Activated gamma-delta T cell treated with Interleukin-2 at 50 U/mL for 16 hours (primary cell): ENCODE data around the gene IL1R1.
A peak's percentile ranks its signal among the peaks of the same experiment; 100 is the strongest.
"Not testable (repeated sequence)": the region's sequence is repeated elsewhere in the genome, so short reads cannot be mapped to it uniquely, and the experiment has no call there.

Source experiments
- DNase-seq: peaks from one replicate; pipeline ENCODE4 v3.0.0-alpha.2; 2020

The IL1R1 gene, protein sequence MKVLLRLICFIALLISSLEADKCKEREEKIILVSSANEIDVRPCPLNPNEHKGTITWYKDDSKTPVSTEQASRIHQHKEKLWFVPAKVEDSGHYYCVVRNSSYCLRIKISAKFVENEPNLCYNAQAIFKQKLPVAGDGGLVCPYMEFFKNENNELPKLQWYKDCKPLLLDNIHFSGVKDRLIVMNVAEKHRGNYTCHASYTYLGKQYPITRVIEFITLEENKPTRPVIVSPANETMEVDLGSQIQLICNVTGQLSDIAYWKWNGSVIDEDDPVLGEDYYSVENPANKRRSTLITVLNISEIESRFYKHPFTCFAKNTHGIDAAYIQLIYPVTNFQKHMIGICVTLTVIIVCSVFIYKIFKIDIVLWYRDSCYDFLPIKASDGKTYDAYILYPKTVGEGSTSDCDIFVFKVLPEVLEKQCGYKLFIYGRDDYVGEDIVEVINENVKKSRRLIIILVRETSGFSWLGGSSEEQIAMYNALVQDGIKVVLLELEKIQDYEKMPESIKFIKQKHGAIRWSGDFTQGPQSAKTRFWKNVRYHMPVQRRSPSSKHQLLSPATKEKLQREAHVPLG

DNA sequence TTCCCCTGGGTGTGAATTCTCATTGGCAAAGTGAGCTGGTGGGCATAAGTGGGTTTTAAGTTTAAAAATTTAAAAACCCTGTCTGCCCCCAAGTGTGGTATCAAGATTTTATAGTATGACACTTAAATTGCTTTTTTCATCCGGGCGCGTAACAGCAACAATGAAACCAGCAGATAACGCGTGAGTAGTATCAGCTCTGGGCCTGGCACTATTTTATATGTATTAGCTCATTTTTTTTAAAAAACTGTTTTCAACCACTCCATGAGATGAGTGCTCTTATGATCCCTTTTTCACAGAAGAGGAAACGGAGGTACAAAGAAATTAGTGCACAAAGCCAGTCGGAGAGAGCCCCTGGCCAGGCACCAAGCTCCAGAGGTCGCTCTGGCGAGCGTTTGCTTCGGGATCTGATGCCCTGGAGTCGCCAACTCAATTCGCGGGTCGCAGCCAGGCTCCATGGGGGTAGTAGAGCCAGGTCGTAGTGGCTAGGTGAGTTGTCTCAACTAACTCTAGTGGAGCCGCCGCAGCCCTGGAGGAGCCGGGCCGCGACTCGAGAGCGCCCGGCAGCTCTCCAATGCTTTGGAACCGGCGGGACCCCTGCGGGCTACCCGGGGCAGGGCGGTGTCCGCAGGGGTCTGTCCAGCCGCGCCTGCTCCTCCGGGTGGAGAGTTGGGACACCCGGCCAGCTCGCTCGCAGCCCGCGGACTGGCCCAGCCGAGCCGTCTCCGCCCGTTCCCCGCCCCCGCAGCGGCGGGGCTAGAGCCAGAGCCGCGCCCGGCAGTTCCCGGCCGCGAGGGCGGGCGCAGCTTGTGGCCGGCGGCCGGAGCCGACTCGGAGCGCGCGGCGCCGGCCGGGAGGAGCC lies at the start of gene IL1R1:
Gene IL1R1, plus strand, starts transcription at position 777 of the 859 bp plus-strand sequence. CDS start 14,979 bp downstream, outside the sequence.
- DNase-seq, result no peak

DNA sequence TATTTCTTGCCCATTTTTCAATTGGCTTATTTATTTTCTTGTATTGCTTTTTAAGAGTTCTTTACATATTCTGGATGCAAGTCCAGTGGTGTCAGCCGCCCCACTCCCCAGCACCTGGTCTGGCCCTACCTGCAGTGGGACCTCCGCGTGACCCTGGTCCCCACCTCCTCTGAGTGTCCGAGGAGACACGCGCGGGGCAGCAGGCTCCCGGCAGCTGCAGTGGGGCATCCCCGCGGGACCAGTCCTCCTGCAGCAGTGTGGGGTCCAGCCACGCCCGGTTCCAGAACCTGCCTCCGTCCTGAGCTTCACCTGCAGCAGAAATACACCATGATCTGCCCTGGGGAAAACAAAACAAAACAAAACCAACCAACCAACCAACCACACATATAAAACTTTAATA lies 48.9 kb upstream of the IL1R1 start:
- no peak for DNase-seq

DNA sequence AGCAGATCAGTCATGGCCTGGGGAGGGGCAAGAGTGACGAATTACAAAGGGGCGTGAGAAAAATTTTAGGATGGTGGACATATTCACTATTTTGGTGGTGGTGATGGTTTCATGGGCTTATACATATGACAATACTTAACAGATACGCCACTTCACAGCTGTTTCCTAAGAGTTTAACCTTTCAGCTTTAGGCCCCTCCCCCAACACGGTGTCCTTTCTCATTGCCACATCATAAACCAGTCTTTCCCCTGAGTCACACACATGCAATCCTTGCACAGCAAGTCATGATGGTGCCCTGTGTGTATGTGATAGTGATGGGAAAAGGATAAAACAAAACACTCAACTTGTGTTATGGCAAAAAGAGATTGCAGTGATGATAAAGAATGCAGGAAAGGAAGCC lies 47.6 kb upstream of the IL1R1 start:
- no peak for DNase-seq

DNA sequence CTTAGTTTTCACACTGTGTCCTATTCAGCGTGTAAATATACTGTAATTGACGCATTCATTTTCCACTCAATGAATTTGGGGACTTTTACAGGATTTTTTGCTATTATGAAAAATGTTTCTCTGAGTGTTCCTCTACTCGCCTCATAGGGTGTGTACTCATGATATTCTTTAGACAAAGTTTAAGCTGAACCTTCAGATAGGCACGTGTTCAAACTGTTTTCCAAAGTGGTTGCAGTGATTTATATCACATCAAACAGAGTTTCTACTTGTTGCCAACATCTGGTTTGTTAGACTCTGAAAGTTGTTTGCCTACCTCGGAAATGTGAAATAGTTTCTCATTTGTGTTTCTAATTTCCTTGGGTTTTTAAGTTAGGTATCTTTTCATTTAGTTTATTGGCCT lies 46.4 kb upstream of the IL1R1 start:
- DNase-seq, result no peak

DNA sequence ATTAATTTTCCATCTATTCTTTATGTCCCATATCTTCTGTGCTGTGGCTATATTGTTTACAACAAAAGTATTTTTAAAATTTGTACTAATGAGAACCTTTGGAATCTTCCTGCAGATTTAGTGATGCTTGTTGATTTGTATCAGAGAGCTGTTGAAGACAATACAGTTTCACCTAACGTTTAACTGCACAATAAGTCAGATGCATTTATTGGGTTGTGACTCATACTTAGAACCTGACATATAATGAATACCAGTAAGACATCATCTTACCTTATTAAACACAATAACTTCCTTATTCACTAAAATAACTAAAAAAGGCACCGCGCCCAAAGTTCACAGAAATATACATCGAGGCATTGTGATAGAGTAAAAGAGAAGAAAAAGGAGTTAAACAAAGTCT lies 43.8 kb upstream of the IL1R1 start:
- DNase-seq, result no peak

DNA sequence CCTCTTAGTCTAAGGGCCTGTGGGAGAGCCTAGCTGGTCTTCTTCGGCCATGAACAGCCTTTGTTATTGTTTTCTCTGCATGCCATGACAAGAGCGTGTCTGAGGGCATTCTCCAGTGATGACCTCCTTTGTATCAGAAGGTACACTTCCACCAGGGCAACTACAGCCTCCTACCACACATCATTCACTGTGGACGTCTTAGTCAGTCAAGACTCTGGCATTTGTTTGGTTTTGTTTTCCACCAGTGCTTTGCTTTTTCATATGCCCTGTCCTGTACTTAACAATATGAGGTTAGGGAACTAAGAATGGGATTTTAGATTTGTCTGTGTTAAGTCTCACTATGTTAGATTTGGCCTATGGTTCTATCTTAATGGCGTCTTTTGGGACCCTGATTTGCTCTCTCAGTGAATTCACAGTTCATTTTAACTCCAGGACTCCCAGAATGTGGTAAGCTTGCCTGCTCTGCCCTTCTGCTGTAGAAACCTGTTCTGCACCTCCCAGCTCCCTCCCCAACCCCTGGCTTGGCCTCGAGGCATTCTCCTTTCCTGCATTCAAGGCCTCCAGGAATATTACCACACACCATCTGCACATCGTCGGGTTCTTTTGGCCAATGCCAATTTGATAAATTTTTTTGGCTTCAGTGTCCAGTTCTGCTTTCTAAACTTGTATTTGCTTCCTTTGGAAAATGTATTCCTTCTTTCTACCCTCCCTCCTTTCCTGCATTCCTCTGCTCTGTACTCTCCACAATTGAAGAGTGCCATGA lies 42.8 kb upstream of the IL1R1 start:
- DNase-seq, result no peak

DNA sequence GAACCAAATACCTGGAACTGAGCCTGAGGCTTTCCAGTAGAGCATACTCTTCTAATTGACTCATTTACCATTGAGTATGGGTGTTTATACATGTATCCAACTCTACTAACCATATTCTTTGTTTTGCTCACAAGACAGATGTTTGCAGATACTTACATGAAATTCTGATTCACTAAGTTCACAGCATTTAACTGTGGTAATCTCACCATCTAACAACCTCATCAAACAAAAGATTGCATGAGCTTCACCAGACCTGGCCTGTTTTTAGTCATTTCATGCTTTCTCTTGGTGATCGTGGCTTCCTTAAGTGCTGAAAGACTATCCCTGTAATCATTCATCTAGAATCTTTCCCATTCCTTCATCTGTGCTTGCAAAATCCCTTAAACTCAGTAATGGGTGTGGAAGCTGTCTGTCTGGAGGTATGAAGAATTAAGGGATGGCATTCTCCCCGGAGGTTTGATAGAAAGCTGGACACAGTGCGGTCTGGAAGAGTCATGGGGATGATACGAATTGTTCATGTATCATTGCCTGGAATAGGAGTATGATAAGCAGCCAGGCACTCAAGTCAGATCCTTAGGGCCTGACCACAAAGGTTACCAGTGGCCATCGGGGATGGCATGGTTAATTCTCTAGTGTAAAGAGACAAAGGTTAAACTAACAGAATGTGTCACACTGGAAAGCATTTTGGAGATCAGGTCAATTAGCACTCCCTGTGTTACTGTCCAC lies 42.0 kb upstream of the IL1R1 start:
- no peak for DNase-seq

DNA sequence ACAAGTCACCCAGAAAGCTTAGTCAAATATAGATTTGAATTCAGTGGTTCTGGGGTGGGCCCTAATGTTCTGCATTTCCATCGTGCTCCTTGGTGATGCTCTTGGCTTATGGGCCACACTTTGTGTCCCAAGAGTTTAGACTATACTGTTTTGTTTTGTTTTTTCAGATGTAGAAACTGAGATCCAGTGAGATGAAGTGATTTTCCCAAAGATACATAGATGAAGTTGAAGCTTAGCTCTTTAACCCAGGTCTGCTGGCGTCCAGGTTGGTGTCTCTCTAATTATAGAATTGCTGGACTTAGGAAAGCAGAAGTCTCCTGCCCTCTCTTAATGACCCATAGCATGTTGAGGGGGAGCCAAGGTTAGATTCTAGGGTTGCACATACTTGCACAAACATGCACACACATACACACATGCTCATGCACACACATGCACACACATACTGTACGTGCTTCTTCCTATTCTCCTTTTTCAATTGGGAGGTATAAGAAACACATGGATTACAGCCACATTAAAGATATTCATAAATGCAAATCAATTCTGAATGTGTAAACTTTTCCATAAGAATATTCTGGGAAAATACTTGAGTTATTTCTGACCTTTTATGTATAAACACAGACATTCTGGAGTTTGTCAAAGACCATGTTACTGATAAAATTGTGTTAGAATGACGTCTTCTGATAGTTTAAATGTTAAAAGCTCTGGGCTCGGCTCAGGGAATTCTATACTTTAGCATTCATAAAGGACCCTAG lies 41.3 kb upstream of the IL1R1 start:
- no peak for DNase-seq

DNA sequence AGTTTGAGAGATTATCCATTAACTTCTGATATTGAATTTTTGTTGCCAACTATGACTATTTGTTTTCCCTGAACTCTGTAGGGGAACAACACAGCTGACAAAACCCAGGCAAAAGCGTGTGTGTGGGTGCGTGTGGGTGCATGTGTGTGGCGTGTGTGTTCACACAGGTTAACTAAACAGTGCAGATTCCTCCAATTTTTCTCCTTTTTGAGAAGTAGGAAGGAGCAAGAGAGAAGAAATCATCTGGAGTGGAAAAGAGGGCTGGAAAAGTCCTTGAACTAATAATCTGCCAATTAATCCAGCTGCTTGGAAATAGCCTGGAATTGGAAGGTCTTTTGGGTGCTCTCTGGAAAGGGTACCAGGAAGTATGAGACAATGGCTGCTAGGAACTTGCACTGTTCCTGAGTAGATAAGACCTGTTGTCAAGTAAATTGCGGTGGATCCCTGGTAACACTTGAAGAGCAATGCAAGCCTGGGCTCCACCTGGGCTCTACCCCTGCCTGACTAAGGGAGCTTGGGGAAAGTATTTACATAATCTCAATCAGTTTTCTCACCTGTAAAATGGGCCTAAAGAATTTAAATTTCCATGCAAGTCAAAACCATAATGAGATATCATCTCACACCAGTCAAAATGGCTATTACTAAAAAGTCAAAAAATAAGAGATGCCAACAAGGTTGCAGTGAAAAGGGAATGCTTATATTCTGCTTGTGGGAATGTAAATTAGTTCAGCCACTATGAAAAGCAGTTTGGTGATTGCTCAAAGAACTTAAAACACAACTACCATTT lies 40.5 kb upstream of the IL1R1 start:
- no peak for DNase-seq

DNA sequence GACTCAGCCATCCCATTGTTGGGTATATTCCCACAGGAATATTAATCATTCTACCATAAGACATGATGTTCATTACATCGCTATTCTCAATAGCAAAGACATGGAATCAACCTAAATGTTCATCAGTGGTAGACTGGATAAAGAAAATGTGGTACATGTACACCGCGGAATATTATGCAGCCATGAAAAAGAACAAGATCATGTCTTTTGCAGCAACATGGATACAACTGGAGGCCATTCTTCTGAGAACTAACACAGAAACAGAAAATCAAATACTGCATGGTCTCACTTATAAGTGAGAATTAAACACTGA lies 40.0 kb upstream of the IL1R1 start:
- not testable (repeated sequence) for DNase-seq

DNA sequence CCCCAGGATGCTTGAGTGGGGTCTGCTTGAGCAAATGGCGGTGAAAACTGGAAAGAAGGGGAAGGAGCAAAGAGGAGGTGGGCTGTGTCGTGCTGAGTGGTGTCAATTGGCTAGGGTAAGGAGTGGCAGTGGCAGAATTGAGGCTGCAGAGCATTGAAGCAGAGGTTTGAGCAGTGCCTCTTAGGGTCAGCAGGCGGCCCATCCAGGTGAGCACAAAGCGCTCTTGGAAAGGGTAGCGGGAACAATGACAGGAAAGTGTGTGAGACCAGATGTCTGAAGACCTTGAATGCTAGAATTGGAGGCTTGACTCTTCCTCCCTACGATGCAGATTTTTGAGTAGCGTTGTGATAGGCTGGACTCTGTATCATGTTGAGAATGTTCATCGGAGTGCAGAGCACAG lies 39.3 kb upstream of the IL1R1 start:
- no peak for DNase-seq

DNA sequence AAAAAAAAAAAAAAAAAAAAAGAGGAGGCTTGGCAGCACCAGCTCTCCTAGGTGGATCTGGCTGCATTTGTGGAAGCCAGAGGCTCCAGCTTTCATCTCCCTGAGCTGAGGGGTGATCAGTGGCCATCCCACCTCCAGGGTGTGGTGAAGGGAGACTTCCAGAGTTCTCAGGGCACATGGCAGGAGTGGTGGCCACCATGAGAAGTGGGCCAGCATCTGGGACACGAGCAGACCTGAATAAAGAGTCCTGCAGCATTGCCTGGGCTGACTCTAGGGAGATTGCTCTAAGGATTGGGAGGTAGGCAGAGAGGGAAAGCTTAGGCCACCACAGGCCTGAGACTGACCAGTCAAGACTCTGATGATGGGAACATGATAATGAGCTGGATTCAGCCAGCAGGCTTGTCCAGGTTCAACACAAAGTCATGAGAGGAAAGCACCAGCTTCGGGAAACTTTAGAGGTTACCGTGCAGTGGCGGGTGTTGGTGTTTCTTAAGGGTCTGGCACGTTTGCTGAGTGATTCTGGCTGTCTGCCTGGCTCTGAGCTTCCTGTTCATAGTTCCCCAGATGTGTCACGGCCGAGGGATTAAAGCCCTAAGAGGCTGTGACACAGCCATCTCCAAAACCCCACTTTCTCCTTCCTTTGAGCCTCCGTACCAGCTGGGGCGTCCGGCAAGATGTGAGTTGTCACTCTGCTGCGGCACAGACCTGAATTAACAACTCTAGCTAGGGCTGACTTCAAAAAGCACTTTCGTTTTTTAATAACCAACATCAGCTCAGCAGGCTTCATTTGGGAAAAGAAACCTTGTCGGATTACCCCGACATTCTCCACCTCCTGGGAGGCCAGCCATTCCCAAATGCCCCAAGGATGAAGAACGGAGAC lies 38.3 kb upstream of the IL1R1 start:
- DNase-seq, result peak; percentile 31

DNA sequence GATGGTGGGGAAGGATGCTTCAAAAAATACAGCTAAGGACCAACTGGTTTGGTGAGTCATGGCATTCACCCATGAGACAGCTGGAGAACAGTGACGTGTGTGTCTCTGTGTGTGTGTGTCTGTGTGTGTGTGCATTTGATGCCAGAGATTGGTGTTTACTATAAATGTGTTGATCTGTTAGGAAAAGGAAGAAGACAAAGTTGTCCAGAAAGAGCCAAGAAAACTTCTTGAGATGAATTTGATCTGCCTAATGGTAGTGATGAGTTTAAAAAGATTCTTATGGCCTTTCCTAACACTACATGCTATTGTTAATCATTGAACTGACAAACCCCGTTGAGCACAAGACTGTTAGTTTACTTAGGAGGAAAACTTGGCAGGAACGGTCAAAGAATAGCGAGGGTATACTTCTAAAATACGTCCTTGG lies 36.4 kb upstream of the IL1R1 start:
- no peak for DNase-seq

DNA sequence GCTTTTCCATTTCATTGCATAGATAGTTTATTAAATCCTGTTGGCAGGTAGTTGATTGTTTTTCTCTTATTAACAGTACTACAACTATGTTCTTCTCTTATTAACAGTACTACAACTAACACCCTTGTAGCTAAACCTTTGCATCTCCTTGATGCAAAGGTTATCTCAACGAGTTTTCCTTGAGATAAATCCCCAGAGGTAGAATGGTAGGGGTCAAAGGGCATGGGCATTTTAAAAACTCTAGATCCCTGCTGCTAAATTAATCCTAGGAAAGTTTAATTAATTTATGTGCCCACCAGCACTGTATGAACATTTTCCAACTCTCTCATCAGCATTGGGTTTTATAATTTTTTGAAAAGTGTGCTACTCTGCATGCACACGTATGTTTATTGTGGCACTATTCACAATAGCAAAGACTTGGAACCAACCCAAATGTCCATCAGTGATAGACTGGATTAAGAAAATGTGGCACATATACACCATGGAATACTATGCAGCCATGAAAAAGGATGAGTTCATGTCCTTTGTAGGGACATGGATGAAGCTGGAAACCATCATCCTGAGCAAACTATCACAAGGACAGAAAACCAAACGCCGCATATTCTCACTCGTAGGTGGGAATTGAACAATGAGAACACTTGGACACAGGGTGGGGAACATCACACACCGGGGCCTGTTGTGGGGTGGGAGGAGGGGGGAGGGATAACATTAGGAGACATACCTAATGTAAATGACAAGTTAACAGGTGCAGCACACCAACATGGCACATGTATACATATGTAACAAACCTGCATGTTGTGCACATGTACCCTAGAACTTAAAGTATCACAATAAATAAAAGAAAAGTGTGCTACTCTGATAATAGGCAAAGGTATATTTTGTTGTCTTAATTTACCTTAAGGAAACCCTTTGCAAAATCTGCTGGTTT lies 35.5 kb upstream of the IL1R1 start:
- not testable (repeated sequence) for DNase-seq

DNA sequence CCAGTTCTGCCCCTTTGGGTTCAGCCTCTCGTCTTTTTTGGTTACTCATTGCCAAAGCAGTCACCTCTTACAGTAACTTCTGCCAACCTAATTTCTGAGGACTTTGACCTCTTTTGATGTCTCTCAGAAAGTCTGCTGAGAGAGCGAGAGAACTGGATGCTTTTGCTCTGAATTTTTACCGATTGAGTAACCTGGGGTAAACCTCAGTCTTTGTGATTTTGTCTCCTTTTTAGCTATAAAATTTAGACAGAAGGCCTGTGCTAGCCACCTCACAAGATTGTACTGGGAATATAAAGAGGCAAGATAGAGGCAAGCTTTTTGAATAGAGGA lies 34.8 kb upstream of the IL1R1 start:
- no peak for DNase-seq

DNA sequence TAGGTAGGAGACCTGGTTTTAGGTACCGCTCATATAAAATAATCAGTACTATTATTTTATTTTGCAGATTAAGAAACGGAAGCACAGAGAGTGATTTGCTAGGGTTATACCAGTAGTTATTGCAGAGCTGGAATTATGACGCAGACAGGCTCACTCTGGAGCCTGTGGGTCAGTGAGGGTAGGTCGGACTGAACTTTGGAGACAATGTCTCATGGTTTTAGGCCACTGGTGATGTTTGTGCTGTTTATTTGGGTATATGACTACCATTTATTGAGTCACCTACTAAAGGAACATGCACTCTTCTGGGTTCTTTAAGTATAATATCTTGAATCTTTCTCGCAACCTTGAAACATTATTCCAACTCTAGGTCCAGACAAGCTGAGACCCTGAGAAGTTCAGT lies 33.5 kb upstream of the IL1R1 start:
- DNase-seq, result no peak

DNA sequence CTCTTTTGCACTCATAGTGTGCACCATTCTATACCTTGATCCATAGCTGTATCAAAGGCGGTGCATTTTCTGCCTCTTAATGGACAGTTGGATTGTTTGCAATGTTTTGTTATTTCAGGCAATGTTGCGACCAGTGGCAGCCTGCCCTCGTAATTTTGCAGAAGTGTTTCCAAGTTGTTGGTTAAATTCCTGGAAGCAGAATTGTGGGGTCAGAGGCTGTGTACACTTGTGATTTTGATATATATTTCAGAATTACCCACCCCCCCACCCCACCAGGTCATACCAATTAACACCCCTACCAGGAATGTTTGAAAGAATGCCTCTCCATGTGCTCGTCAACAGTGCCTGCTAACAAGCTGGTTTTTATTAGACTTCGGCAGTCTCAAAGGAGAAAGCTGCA lies 32.4 kb upstream of the IL1R1 start:
- DNase-seq, result no peak

DNA sequence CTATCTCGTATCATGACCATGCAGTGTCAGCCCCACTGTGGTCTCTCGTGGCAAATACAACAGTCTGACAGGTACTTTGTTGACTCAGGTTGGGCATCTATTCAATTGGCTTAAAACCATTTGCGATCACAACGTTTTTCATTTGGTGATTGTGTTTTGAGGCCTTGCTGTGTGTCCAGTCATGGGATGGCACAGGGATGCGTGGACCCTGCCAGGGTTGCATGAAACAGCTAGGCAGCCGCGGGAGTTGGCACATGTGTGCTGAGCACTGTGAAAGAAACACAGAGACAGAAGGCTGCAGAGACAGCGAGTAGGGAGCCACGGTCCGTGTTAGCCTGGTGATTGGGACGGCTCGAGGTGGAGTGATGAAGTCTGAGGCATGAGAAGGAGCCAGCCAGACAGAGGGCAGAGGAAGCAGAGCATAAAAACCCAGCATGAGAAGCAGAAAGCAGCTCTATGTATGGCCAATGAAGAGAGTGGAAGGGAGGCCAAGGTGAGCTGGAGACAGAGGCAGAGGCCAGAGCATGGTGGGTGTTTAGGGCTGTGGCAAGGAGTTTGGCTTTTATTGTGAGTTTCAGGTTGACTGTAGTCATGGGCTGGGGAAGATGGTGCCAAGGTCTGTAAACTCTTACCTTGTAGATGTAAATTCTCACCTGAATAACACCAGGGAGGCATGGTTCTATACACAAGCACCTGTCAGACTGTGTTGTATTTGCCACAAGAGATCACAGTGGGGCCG lies 31.8 kb upstream of the IL1R1 start:
- no peak for DNase-seq
